ENCODE data around the gene TTC5.
"Not testable (repeated sequence)": the region's sequence is repeated elsewhere in the genome, so short reads cannot be mapped to it uniquely, and the experiment has no call there.

The TTC5 gene

GRCh38 chr14:20302042-20302755 is 3.6 kb downstream of the TTC5 start:
- no peak for FAIRE-seq

GRCh38 chr14:20295067-20295466 is 10.7 kb downstream of the TTC5 start:
- FAIRE-seq, result no peak

- no peak for FAIRE-seq
Measured at GRCh38 chr14:20294636-20295035, 11.1 kb downstream of the TTC5 start.

- not testable (repeated sequence) for FAIRE-seq
Measured at GRCh38 chr14:20281998-20282397, 23.8 kb downstream of the TTC5 start.

GRCh38 chr14:20280265-20280664 is 25.5 kb downstream of the TTC5 start:
- not testable (repeated sequence) for FAIRE-seq

- FAIRE-seq, result no peak
Measured at GRCh38 chr14:20278414-20278813, 27.3 kb downstream of the TTC5 start.

- FAIRE-seq, result no peak
Measured at GRCh38 chr14:20277409-20277808, 28.3 kb downstream of the TTC5 start.

GRCh38 chr14:20274062-20274461 is 31.7 kb downstream of the TTC5 start:
- FAIRE-seq, result no peak

- FAIRE-seq, result not testable (repeated sequence)
Measured at GRCh38 chr14:20264361-20264760, 41.4 kb downstream of the TTC5 start.

- FAIRE-seq, result no peak
Measured at GRCh38 chr14:20262642-20263128, 43.1 kb downstream of the TTC5 start.

- FAIRE-seq, result no peak
Measured at GRCh38 chr14:20247646-20248246, 58.0 kb downstream of the TTC5 start.
